ENCODE data around the gene ACY1.

- TF ChIP-seq POLR2AphosphoS5 (IDR thresholded peaks at IDR 0.05; ENCODE audit: low read depth) (no peak), REST (IDR thresholded peaks at IDR 0.05; ENCODE audit: insufficient replicate concordance, low read depth) (no peak), GABPA (IDR thresholded peaks at IDR 0.05; ENCODE audit: low read depth) (no peak), SPI1 (IDR thresholded peaks at IDR 0.05; ENCODE audit: borderline replicate concordance, low read depth) (no peak)
- TF ChIP-seq, protein P1, sequence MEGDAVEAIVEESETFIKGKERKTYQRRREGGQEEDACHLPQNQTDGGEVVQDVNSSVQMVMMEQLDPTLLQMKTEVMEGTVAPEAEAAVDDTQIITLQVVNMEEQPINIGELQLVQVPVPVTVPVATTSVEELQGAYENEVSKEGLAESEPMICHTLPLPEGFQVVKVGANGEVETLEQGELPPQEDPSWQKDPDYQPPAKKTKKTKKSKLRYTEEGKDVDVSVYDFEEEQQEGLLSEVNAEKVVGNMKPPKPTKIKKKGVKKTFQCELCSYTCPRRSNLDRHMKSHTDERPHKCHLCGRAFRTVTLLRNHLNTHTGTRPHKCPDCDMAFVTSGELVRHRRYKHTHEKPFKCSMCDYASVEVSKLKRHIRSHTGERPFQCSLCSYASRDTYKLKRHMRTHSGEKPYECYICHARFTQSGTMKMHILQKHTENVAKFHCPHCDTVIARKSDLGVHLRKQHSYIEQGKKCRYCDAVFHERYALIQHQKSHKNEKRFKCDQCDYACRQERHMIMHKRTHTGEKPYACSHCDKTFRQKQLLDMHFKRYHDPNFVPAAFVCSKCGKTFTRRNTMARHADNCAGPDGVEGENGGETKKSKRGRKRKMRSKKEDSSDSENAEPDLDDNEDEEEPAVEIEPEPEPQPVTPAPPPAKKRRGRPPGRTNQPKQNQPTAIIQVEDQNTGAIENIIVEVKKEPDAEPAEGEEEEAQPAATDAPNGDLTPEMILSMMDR (IDR thresholded peaks at IDR 0.05; ENCODE audit: insufficient read depth, low read length): no peak
These were observed 45.2 kb downstream of the ACY1 start for GRCh38 chr3:52028572-52028971.
